Smooth muscle cell (in vitro differentiated cells): ENCODE results near the gene MPPED1. TPM values are rescaled to one million over a fixed set of nuclear protein-coding genes. Genes with fewer than 3 reads are reported as not detected.

Experiments
- DNase-seq: peaks from one replicate; lab custom pipeline; 2025; ENCODE audit not compliant: unreplicated experiment; lab: John Stamatoyannopoulos, UW
- H2AFZ ChIP-seq: fragments of 200-600 bp; sonication (generic); 2 replicates; pipeline ENCODE4 v1.6.0; 2016; ENCODE audit warnings: antibody characterized with exemption, low read depth, mild to moderate bottlenecking
- H3F3A ChIP-seq: fragments of 200-600 bp; sonication (generic); 2 replicates; pipeline ENCODE4 v1.6.0; 2017; ENCODE audit warnings: antibody characterized with exemption, low read depth
- H3K27ac ChIP-seq: fragments of 200-600 bp; sonication (generic); 2 replicates; pipeline ENCODE4 v1.5.1; 2016; ENCODE audit warnings: low read depth, mild to moderate bottlenecking
- H3K27me3 ChIP-seq: fragments of 200-600 bp; sonication (generic); 2 replicates; pipeline ENCODE4 v1.6.1; 2016; ENCODE audit warnings: low read depth, mild to moderate bottlenecking
- H3K36me3 ChIP-seq: fragments of 200-600 bp; sonication (generic); 2 replicates; pipeline ENCODE4 v1.5.1; 2016; ENCODE audit warnings: low read depth
- H3K4me1 ChIP-seq: fragments of 200-600 bp; sonication (generic); 2 replicates; pipeline ENCODE4 v1.5.1; 2016; ENCODE audit warnings: low read depth
- H3K4me2 ChIP-seq: fragments of 200-600 bp; sonication (generic); 2 replicates; pipeline ENCODE4 v1.6.0; 2016; ENCODE audit warnings: mild to moderate bottlenecking
- H3K4me3 ChIP-seq: fragments of 200-600 bp; sonication (generic); 2 replicates; pipeline ENCODE4 v1.5.1; 2016; ENCODE audit warnings: mild to moderate bottlenecking
- H3K79me2 ChIP-seq: fragments of 200-600 bp; sonication (generic); 2 replicates; pipeline ENCODE4 v1.6.0; 2016; ENCODE audit warnings: low read depth, mild to moderate bottlenecking
- H3K9ac ChIP-seq: fragments of 200-600 bp; sonication (generic); 2 replicates; pipeline ENCODE4 v1.6.0; 2016; ENCODE audit warnings: low read depth
- H3K9me3 ChIP-seq: fragments of 200-600 bp; sonication (generic); replicated peaks from 2 replicates; pipeline ENCODE4 v1.5.1; 2016; ENCODE audit warnings: low read depth
- H4K20me1 ChIP-seq: fragments of 200-600 bp; sonication (generic); 2 replicates; pipeline ENCODE4 v1.6.0; 2016; ENCODE audit warnings: low read depth
- WGBS: methylation state at CpG from one replicate; pipeline ENCODE4 v1.1.7; 2016; ENCODE audit warnings: low lambda C conversion rate; 5-methylcytosine and 5-hydroxymethylcytosine counted together
- polyA plus RNA-seq: library from polyadenylated mRNA; unstranded; fragments of >200 nt; fragmentation: Nextera tagmentation; extraction: Ambion mirVana; gene quantifications from 2 replicates; pipeline ENCODE4 v1.2.1, GENCODE V29; 2016
- total RNA-seq: library from RNA; depleted of rRNA; stranded (reverse); fragments of >200 nt; gene quantifications from 2 replicates; pipeline ENCODE4 v1.2.3, GENCODE V29; 2014
- TF ChIP-seq, protein P1 (sequence below): fragments of 200-600 bp; sonication (generic); IDR thresholded peaks from 2 replicates; pipeline ENCODE4 v1.5.1; 2017; ENCODE audit warnings: borderline replicate concordance, mild to moderate bottlenecking, antibody characterized with exemption; ENCODE audit not compliant: insufficient read depth, poor library complexity, severe bottlenecking

MPPED1 gene
- total and polyA plus RNA-seq, 2 experiments from 2014 or later: not detected

DNA sequence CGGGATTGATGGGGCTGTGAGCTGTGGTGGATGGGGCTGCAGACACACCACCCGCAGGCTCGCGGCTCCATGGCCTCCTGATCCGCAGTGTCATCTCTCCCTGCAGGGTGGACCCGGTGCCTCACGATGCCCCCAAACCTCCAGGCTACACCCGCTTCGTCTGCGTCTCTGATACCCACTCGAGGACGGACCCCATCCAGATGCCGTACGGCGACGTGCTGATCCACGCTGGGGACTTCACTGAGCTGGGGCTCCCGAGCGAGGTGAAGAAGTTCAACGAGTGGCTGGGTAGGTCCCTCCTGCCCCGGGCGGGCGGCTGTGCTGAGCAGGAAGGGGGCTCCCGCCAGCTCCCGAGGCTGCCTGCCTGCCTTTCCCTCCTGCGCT is 23.1 kb downstream of the MPPED1 start:
- H3K9me3 ChIP-seq: no peaks in the 10 kb centered on the region
- no peaks in the 10 kb centered on the region for H3F3A ChIP-seq
- WGBS: 89% methylated on average over 26 of the region's 26 CpGs

DNA sequence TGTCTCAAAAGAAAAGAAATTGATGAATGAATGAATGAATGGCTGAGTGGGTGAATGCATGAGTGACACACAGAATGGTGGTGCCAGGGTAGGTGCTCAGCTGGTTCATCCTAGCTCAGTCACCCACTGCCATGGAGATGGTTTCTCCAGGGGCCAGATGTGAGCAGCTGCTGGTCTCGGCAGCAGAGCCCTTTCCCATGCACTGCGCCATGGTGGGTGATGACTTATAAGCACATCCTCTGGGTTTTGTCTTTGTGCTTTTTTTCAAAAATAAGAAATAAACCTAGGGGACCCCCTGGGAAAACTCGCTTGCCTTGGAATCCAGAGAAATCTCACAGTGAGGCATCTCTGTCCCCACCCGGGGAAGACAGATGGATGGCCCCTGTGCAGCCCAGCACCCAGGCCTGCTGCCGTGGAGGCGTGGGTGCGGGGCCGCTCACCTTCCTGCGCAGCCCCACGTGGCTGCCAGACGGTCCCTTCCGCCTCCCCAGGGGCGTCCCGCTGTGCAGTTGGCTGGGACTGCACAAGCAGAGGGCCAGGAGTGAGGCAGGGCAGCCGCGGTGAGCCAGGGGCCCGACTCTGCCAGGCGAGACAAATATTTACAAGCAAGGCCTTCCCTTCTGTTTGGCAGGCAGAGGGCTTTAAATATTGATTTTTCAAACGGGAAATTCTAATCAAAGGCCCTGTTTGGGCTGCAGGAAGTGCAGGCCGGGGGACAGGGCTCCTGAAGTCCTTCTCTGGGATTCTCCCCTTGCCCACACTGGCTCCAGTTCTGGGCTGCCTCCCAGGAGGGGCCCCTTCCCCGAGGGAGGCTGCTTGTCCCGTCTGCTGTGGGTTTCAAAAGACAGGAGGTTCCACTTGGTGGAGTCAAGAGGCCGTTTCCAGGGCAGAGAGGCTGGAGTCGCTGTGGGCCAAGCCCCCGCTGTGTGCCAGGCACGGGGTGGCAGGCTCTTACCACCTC is 24.3 kb downstream of the MPPED1 start:
- Histone ChIP-seq H3K79me2 (no peaks in the 10 kb centered on the region), H3F3A (no peaks in the 10 kb centered on the region), H3K27me3 (peaks cover 40% of the 10 kb centered on the region), H3K4me1 (no peaks in the 10 kb centered on the region), H3K36me3 (no peaks in the 10 kb centered on the region), H4K20me1 (no peaks in the 10 kb centered on the region), H3K9ac (no peak overlapping the region), H2AFZ (no peak overlapping the region), H3K4me2 (no peak overlapping the region), H3K4me3 (no peak overlapping the region), H3K27ac (no peak overlapping the region), H3K9me3 (no peaks in the 10 kb centered on the region)
- TF ChIP-seq, protein P1, sequence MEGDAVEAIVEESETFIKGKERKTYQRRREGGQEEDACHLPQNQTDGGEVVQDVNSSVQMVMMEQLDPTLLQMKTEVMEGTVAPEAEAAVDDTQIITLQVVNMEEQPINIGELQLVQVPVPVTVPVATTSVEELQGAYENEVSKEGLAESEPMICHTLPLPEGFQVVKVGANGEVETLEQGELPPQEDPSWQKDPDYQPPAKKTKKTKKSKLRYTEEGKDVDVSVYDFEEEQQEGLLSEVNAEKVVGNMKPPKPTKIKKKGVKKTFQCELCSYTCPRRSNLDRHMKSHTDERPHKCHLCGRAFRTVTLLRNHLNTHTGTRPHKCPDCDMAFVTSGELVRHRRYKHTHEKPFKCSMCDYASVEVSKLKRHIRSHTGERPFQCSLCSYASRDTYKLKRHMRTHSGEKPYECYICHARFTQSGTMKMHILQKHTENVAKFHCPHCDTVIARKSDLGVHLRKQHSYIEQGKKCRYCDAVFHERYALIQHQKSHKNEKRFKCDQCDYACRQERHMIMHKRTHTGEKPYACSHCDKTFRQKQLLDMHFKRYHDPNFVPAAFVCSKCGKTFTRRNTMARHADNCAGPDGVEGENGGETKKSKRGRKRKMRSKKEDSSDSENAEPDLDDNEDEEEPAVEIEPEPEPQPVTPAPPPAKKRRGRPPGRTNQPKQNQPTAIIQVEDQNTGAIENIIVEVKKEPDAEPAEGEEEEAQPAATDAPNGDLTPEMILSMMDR: no peak
- 75% methylated on average over 26 of the region's 26 CpGs for WGBS
- DNase-seq: no peak

More for the DNA sequence above, 23.1 kb downstream of the MPPED1 start:
- TF ChIP-seq, protein P1: no peak
- Histone ChIP-seq H3K79me2 (no peaks in the 10 kb centered on the region), H3K4me1 (no peaks in the 10 kb centered on the region), H3K4me2 (no peak overlapping the region), H2AFZ (no peak overlapping the region), H4K20me1 (no peaks in the 10 kb centered on the region), H3K4me3 (no peak overlapping the region), H3K27ac (no peak overlapping the region), H3K27me3 (peaks cover 38% of the 10 kb centered on the region), H3K36me3 (no peaks in the 10 kb centered on the region), H3K9ac (no peak overlapping the region)
- no peak for DNase-seq

DNA sequence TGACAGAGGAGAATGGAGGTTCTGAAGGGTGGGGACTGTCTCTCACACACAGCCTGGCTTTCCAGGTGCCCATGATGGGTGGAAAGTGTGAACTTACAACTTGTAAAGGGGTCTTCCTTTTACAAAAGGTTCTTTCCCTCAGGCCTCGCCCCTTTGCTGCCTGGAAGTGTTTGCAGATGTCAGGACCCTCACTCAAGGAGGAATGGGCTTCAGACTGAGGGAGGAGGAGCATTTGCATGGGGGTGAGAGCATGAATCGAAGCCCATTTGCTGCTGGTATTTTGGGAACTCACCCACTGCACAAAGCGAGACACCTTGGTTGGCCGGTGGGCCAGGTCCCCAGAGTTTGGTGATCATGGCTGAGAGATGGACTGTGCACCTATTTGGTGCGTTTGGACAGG is 25.1 kb downstream of the MPPED1 start:
- Histone ChIP-seq H3K27me3 (peaks cover 38% of the 10 kb centered on the region), H3K36me3 (no peaks in the 10 kb centered on the region), H4K20me1 (no peaks in the 10 kb centered on the region), H2AFZ (no peak overlapping the region), H3K27ac (no peak overlapping the region), H3K79me2 (no peaks in the 10 kb centered on the region), H3K4me3 (no peak overlapping the region), H3K4me2 (no peak overlapping the region), H3K4me1 (no peaks in the 10 kb centered on the region), H3K9me3 (no peaks in the 10 kb centered on the region), H3K9ac (no peak overlapping the region), H3F3A (no peaks in the 10 kb centered on the region)
- TF ChIP-seq, protein P1: no peak
- DNase-seq: no peak
- WGBS: 92% methylated on average over 5 of the region's 5 CpGs
